Bone marrow (tissue), 2 donors: ENCODE data around the gene TP63.

Source experiments
- DNase-seq, 2 donors: peaks; one replicate each; lab custom pipeline; 2025; lab: John Stamatoyannopoulos, UW

TP63 gene

DNA sequence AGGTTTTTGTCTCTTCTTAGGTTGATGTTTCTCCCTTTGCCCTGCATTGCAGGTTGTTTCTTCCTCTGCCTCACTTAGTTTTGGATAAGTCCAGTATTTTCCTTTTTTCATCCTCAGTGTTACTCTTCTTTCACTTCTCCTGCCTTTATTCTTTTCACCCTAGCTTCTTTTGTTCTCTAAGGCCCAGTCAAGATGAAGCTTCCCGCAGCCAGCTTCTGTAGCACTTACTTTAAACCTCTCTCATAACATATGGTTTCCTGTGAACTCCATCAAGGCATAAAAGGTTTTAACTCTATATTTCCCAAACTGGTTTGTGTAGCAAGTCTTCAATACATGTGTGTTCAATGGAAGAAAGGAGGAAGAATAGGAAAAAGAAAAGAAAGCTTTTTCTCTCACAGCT, 54.1 kb downstream of the TP63 start:
- no peak for DNase-seq

DNA sequence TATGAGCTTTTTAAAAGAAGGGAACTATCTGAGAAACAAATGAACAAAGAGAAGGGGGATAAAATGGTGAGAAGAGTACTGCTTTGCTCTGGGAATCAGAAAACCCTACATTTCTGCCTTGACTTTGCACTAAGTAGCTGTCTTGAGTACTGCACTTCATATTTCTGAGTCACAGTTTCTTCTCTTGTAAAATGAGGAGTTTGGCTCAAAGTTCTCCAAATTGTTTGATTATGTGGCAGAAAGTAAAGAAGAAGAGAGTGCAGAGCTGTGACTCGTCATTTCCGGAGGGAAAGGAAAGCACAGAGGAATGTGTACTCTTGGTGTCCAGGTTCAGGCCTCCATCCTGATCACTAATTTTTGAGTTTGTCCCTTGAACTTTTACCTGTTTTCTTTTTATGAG, 54.7 kb downstream of the TP63 start:
- DNase-seq: no peak

DNA sequence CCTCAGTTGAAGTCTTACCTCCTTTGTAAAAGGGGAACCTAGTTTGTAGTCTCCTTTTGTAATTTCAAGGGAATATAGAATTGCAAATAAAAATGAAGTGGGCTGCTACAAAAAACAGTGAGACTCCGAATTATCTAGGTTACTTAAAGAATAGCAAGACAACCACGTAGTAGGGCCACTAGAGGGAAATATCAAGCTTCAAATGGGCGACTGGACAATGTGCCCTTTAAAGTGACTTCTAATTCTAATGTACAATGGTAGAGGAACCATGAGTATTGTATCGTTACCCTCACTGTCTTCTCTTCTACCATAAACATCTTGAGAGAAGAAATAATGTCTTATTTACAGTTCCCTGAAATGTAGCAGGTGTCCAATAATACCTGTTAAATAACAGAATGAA, 56.3 kb downstream of the TP63 start:
- no peak for DNase-seq

DNA sequence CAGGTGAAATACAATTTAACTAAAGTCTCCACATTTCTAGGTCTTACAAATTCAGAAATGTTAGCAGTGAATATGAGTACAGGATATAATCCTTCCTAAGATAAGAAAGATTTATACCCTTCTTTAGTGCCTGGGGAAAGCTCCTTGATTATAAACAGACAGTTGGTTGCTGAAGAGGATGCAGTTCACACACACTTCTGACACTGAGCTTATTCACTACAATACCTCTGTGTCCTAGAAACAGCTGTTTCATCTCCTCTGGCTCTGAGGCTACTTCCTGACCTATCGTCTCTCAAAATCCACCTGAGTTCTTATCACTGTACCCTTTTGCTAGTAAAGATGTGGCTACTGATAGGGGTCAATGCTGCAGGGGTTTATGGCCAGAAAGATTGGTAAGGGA, 57.1 kb downstream of the TP63 start:
- no peak for DNase-seq

DNA sequence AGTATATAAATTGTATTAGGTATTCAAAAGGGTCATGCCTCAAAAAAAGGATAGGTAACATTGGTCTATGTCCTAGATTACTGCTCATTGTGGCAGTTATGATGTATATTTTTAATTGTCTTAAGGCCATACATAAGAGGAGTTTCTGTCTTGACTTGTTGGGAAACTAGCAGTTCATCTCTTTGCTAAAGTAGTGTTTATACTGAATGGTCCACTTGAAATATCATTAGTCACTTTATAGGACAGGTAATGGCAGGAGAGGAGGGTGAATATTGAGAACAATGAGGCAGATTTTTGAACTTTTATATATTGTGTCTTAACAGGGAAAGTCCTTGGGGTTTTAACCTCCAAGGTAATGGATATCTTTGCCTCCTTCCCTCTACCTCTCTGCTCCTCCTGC, 58.4 kb downstream of the TP63 start:
- no peak for DNase-seq

DNA sequence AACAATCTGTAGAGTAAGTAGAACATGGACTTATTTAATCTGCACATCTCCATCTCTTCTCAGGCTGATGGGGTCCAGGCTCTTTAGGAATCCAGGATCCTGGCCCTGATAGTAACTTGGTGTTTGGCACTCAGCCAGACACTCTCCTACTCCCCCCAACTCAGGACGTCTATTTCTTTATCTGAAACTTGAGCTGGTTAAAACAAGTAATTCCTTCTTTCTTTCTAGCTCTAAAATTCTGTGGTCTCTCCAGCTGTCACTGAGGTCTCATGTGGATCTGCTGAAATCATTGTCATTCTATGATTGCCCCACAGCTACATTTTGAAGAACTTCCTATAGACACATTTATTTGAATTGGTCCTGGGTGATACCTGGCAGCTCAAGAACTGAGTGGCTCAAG, 59.0 kb downstream of the TP63 start:
- DNase-seq: no peak

DNA sequence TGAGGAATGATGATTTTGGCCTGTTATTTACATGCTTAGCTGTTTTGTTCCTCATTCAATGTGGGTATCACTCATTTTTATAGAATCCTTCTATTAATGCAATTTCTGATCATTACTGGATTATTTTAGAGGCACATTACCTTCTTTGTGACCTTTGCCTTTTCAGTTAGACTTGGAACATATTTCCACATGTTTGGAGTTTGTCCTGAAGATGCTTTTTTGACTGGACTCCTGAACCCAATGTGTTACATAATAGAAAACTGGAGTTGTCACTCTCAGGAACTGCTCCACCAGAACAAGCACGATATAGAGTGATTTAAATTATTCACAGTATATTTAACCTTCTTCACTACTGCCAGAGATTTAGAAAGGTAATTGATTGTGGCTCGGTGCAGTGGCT, 59.5 kb downstream of the TP63 start:
- DNase-seq: no peak

DNA sequence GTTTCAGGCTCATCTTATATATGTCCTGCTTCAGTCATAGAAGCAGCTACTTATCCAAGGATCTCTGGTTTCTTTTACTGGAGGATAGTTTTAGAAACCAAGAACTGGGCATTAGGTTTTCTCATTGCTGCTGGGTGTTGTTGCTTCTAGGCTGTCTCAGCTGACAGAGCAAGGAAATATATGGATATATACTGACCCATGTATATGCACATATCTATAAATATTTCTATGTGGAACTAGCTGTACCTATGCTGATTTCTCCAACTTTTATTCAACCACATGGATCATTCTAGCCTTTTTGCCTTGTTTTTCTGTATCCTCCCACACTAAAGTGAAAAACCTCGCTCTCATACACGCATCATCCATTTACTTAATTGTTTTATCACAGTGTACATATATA, 64.2 kb downstream of the TP63 start:
- no peak for DNase-seq

DNA sequence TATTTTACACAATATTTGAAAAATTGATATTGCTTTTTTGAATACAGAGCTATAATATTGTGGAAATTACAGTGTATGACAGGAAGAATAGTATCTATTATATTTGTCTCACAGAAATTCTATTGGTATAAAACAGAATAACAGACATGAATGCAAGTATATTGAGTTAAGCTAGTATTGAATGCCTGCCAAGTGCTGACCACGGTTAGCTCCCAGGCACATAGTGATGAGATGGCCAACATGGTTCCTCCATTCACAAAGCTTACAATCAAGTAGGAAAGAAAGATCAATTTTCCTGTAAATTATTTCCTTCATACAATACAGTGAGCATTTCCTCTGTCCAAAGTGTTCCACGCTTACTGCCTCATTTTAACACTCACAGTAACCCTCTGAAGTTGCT, 67.6 kb downstream of the TP63 start:
- no peak for DNase-seq

DNA sequence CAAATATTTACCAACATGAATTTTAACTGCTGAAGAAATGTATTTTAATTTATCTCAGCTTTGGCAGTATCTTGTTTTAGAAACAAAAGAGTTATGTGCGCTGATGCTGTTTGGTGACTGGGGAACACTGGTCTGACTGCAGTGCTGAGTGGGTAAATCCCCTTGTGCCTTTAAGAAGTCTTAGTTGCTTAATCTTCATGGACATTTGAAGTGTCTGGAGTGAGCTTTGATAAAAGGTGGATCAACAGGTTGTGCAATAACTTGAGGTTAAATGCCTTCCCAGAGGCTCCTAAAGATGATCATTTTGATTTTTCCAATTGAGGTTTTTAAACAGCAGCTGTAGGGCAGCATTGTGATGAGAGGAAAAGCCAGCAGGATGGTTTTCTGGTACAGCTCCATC, 68.7 kb downstream of the TP63 start:
- DNase-seq: no peak

DNA sequence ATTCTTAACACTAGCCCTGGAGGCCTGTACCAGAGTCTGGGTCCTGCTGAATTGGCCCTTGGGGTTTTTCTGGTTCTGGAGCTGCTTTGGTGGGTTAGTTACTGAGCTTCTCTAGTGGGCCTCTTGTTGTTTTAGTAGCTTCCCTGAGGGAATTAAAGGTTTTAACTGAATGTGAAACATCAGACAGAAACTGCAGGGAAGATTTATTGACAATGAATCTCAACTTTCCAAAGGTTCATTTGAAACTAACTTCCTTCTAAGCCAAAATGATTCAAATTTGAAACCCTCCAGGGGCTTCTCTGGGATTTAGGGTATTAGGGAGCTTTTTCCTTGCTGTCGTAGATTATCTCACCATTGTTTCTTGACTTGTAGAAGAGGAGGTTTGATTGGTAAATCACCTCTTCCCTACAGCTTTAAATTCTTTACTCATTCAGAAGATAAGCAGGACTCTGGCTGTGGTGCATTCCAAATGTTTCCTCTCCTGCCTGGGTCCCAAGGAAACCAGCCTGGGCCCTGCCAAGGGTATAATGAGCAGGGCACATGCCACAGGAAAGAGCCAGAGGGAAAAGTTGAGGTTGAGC, 71.0 kb downstream of the TP63 start:
- DNase-seq: no peak

DNA sequence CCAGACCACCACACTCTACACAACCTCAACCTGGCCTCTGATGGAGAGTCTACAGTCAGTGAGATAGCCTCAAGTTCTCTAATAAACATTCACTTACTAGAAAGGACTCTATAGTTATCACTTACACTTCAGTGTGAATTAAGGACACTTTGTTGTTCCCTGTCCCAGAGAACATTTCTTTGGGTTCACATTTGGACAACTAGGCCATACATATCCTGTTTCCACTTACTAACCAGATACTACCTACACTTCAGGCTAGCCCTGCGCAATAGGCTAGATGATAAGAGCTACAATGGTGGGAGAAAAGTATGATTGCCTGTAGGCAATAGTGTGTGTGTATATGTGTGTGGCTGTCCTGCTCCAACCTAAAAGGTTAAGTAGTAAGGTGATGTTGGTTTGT, 72.7 kb downstream of the TP63 start:
- no peak for DNase-seq

DNA sequence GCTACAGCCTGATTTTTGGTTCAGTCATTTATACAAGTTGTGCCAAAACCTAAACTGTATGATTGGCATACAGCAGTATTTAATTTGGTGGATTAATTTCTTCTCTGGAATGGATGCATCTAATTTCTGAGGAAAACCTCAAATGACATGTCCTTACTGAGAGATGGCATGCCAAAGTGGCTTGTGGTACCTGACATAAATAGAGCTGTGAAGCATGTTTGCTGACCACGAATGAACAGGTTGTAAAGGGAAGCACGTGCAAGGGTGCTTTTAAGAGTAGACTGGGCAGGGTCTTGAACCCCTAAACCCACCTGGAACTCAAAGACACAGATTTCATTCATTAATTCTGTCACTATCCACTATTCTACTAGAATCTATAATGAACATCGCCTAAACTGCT, 77.2 kb downstream of the TP63 start:
- no peak for DNase-seq

DNA sequence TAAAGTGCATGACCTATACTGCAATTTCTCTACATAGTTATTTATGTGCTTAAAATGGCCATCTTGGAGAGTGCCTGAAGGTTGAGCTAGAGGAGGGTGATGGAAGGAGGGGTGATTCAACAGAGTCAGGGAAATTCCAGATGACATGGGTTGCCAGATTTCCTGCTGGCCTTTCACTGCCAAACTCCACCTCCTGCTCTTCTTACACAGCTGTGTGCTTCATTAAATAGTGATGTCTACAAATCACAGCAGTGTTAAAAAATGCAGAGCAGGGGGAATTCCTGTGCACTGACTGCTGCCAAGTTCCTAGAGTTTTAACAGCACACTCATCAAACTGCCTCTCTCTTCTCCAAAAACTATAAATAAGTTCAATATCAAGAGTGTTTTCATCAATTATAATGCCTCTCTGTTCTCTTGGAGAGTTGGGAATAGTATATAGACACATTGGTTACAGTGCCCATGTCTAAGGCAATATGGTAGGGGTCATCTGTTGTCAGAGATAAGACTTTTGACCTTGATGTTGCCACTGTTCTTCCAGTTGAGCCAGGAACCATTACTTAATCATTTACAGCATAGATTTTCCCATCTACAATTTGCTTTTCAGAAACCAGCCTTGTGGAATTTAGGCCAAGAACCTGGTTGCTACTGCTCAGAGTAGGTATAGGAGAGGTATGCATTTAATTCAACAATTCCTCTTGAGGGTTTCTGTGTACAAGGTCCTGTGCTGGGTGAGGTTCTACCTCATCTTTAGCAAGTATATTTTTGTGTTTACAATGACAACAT, 79.6 kb downstream of the TP63 start:
- no peak for DNase-seq

DNA sequence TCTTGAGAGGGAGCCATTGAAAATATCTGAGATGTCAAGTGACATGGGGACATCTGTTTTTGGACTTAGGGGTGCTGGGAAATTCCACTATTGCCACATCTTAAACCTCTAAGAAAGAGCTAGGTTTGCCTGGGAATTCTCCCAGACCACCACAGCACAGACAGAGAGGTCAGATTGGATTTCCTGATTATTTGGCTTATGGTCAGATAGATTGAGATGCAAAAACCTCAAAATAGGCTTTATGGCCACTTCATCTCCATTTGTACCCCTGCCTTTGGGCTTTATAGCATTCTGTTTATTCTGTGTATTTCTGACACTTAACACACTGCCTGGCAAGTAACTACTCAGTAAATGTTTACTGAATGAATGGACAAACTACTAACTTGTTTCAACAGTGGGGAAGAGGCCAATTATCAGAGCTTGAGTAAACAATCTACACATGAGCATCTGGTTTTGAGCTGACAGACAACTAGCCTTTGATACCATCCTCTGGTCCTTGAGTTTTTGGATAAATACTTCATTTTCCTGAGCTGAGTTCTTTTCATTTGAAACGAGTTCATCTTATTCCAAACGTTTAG, 81.8 kb downstream of the TP63 start:
- no peak for DNase-seq

DNA sequence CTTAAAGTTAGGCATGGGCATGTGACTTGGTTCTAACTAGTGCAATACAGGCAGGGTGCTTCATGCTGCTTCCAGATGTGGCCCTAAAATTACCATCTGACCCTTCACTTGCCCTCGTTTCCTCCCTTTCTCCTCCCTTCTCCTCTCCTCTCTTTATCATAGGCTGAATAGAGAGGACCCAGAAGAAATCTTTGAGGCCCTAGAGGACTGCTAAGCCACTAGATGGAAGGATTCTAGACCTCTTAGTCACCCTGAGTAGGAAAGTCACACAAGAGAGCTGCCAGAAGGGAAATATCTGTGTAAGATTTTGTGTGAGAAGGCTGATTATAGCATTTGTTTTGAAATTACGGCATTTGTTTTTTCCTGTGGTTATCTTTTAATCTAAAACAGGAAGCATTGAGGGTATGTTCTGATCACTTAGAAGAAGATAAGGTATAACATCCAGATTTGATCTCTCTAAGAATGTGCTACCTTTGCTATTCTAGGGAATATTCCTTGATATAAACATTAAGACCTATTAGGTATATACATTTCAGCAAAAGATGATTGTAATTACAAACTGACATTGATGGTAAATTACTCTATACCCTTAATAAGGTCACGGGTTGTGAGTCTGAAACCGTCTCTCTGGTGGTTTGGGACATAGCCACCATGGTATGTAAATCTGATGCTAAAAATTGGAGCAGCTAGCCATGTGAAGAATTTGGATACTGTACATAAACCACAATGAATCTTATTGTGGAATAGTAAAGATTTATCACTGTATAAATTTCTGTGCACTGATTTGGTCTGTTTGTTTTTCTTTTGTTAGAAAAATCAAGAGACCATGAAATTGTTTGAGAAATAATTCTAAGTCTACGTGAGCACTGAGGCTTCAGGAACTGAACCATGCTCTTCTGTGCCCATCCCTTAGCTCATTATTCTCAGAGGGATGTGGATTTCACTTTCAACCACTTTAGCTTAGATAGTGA, 84.1 kb downstream of the TP63 start:
- no peak for DNase-seq

DNA sequence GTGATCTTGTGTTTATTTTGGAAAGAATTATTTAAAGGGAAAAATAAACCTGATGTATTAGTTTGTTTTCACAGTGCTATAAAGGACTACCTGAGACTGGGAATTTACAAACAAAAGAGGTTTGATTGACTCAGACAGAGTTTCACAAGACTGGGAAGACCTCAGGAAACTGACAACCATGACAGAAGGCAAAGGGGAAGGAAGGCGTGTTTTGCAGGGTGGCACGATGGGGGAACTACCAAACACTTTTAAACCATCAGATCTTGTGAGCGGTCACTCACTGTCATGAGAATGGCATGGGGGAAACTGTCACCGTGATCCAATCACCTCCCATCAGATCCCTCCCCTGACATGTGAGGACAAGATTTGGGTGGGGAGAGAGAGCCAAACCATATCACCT, 87.0 kb downstream of the TP63 start:
- no peak for DNase-seq

DNA sequence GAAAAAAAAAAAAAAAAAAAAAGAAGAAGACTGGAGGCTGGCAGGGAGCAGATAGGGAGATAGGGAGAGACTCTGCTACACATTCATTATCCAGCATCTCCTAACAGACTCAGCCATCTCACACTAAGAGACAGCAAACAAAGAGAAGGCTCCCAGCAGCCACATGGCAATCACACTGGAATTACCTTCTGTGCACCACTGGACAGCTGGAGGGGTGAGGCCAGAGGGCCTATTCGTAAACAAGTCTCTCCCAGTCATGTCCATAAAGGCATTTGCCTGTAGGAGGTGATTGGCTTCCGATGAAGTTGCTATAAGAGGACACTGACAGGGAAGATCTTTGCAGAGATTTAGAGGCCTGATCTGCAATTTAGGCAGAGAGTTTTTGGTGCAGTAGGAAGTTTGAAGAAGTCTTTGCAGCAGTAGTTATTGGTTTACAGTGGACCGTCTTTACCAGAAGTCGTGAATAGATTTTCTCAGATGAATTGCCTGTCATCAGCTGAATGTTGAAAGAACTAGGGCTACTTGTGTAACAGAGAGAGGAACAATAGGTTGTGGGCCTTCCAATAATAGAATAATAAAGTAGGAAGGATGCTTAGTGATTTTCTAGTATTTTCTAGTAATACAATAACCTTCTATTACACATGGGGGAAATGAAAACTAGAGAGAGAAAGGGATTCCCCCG, 89.7 kb downstream of the TP63 start:
- DNase-seq: no peak

DNA sequence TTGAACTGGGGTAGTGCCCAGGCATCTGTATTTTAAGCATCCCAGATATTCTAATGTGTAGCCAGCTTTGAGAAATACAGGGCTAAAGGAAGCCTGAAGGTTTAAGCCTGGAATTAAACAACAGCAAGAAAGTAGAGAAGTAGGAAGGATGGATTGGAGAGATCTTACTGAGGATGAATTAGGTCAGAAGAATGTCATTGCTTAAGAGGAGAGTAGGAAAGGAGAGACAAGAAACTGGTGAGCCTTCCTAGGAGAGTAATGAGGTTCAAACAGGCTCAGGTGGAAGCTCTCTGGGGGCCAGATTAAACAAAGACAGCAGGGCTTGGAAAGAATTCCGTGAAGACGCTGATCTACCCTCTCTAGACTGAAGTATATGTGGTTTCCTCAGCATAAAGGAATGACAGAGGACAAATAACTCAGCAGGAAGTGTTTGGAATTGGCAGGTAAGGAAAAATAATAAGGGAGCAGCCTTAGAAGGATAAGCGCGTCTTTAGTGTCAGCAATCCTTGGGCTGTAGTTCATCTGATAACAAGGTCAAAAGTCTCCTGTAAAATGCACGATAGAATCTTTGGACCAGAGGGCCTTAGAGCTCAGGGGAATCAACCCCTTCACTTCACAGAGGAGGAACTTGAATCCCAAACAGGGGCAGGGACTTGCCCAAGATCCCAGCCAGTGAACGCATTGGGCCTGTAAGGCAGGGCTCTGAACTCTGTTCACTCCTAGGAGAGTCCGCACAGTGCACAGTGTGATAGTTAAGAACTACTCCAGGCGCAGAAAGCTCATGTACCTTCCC, 90.9 kb downstream of the TP63 start:
- DNase-seq: no peak

DNA sequence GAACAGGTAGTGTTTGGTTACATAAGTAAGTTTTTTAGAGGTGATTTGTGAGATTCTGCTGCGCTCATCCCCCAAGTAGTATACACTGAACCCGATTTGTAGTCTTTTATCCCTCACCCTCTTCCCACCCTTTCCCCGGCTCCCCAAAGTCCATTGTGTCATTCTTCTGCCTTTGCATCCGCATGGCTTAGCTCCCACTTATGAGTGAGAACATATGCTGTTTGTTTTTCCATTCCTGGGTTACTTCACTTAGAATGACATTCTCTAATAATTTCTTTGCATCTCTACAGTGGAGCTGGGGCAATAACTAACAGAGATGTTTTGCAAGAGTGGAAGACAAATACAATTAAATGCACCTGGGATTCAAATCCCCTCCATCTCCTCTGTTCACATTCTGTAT, 93.2 kb downstream of the TP63 start:
- no peak for DNase-seq

DNA sequence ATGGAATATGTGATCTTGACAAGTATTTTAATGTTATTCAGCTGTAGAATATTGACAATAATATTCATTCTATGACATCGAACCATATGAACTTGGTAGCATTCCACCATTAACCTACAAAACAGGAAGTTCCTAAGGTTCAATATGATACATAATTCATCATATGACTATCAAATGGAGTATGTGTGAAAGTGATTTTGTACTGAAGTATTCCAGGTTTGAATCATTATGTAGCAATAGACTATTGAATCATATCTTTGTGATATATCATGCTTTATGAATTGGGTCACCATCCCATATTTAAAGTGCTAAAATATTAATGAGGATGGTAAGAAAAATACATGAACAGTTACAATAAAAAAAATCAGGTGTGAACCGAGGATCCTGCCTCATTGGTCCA, 95.1 kb downstream of the TP63 start:
- DNase-seq: no peak
